Erythroblast (primary cell): Measurements from ENCODE around the gene ERO1B.

Experiments used
- GATA1 ChIP-seq: IDR thresholded peaks from 2 replicates; pipeline ENCODE4 v1.6.1; 2011; ENCODE audit warnings: low read depth, mild to moderate bottlenecking, control low read depth, low read length, moderate library complexity
- POLR2A ChIP-seq: IDR thresholded peaks from 2 replicates; pipeline ENCODE4 v1.6.1; 2011; ENCODE audit warnings: mild to moderate bottlenecking, low read length

DNA sequence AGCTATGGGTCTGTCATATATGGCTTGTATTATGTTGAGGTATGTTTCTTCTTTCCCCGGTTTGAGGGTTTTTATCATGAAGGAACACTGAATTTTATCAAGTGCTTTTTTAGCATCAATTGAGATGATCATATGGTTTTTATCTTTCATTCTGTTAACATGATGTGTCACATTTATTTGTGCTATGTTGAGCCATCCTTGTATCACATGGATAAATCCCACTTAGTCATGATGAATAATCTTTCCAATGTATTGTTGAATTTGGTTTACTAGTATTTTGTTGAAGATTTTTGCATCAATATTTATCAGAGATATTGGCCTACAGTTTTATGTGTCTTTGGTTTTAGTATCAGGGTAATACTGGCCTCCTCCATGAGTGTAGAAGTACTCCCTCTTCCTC is 77.7 kb downstream of the ERO1B start:
- TF ChIP-seq POLR2A, result no peak
- no peak for TF ChIP-seq GATA1
